Naive thymus-derived CD4-positive, alpha-beta T cell (primary cell): ENCODE measurements around the gene SF1. TPM values are rescaled to one million over a fixed set of nuclear protein-coding genes. Genes with fewer than 3 reads are reported as not detected.
A peak's percentile ranks its signal among the peaks of the same experiment; 100 is the strongest.

Experiments
- ATAC-seq: fragments of 150-1000 bp; cut with Tn5 transposase; 2 replicates; pipeline ENCODE4 v1.10.0; 2021; ENCODE audit warnings: mild to moderate bottlenecking, moderate library complexity
- CTCF ChIA-PET: fragments of 350-600 bp; sonication (Branson Sonifier 250); formaldehyde crosslinking; loops from one replicate; lab custom pipeline; 2021; ENCODE audit warnings: antibody characterized with exemption; lab: Charles Lee
- POLR2A ChIA-PET: fragments of 350-600 bp; sonication (Branson Sonifier 250); formaldehyde crosslinking; loops from one replicate; lab custom pipeline; 2021; ENCODE audit warnings: antibody characterized with exemption, inconsistent platforms; lab: Charles Lee
- DNase-seq, 9 donors: peaks; one replicate each; pipeline versions ENCODE4 v3.0.0 to v3.0.0-alpha.2; 2020 to 2022; ENCODE audit warnings: mixed read lengths in 1 of 9
- H3K27ac ChIP-seq: one replicate; pipeline ENCODE4 v1.7.0; 2013; ENCODE audit warnings: mild to moderate bottlenecking, low read depth, low read length, moderate library complexity
- H3K27me3 ChIP-seq, 2 donors: one replicate each; pipeline ENCODE4 v1.7.0; 2013; ENCODE audit warnings: low read length in 2 of 2, mild to moderate bottlenecking in 2 of 2, moderate library complexity in 2 of 2; ENCODE audit not compliant: control insufficient read depth in 2 of 2, insufficient read depth in 2 of 2
- H3K36me3 ChIP-seq, 3 experiments: 1 replicate in 2 of 3; 2 replicates in 1 of 3; pipeline ENCODE4 v1.7.0; 2013; ENCODE audit warnings: low read length in 3 of 3, mild to moderate bottlenecking in 3 of 3, moderate library complexity in 1 of 3; ENCODE audit not compliant: insufficient read depth in 3 of 3, control insufficient read depth in 2 of 3
- H3K4me1 ChIP-seq, 2 donors: one replicate each; pipeline ENCODE4 v1.7.0; 2013; ENCODE audit warnings: low read length in 2 of 2, mild to moderate bottlenecking in 2 of 2, moderate library complexity in 1 of 2; ENCODE audit not compliant: control insufficient read depth in 2 of 2, insufficient read depth in 2 of 2
- H3K4me3 ChIP-seq: 2 replicates; pipeline ENCODE4 v1.7.0; 2013; ENCODE audit warnings: mild to moderate bottlenecking, low read length
- H3K9me3 ChIP-seq, 3 experiments: 1 replicate in 2 of 3; 2 replicates in 1 of 3; pipeline ENCODE4 v1.7.0; 2013; ENCODE audit warnings: low read length in 3 of 3; ENCODE audit not compliant: control insufficient read depth in 2 of 3
- H3K27ac Mint-ChIP-seq, 9 donors: one replicate each; pipeline ENCODE4 v1.8.0; 2020 to 2022; ENCODE audit warnings: mixed read lengths in 9 of 9, mild to moderate bottlenecking in 8 of 9, moderate library complexity in 5 of 9, inconsistent platforms in 2 of 9
- H3K27me3 Mint-ChIP-seq, 5 donors: one replicate each; pipeline ENCODE4 v1.8.0; 2021 to 2022; ENCODE audit warnings: mixed read lengths in 5 of 5, mild to moderate bottlenecking in 1 of 5
- H3K36me3 Mint-ChIP-seq, 5 donors: one replicate each; pipeline ENCODE4 v1.8.0; 2020 to 2022; ENCODE audit warnings: mixed read lengths in 5 of 5, mild to moderate bottlenecking in 3 of 5, inconsistent platforms in 1 of 5
- H3K4me1 Mint-ChIP-seq, 7 donors: one replicate each; pipeline ENCODE4 v1.8.0; 2020 to 2022; ENCODE audit warnings: mixed read lengths in 7 of 7, mild to moderate bottlenecking in 3 of 7, inconsistent platforms in 1 of 7
- H3K4me3 Mint-ChIP-seq, 10 donors: one replicate each; pipeline ENCODE4 v1.8.0; 2020 to 2022; ENCODE audit warnings: mild to moderate bottlenecking in 10 of 10, mixed read lengths in 10 of 10, moderate library complexity in 6 of 10, inconsistent platforms in 2 of 10
- H3K9me3 Mint-ChIP-seq, 11 donors: one replicate each; pipeline ENCODE4 v1.8.0; 2020 to 2022; ENCODE audit warnings: mixed read lengths in 11 of 11, mild to moderate bottlenecking in 4 of 11, inconsistent platforms in 1 of 11, moderate library complexity in 1 of 11
- intact Hi-C, 2 donors: fragments of 100-400 bp; cut with micrococcal nuclease; formaldehyde crosslinking; loops; one replicate each; pipeline ENCODE4 v1.15.1; 2023
- polyA plus RNA-seq, 2 donors: library from polyadenylated mRNA; unstranded; fragments of 300-500 nt; fragmentation: Illumina TruSeq; gene quantifications; one replicate each; pipeline ENCODE4 v1.2.3, GENCODE V29; 2021
- total RNA-seq, 6 experiments: library from RNA in 5 of 6; stranded (reverse) in 5 of 6; gene quantifications; 1 replicate in 5 of 6; 2 replicates in 1 of 6; pipeline ENCODE4 v1.2.3 and lab custom pipeline; 2021 to 2026

SF1 gene
- total and polyA plus RNA-seq, 7 experiments from 2014 or later: 101 to 1,612 (median 901) TPM

DNA sequence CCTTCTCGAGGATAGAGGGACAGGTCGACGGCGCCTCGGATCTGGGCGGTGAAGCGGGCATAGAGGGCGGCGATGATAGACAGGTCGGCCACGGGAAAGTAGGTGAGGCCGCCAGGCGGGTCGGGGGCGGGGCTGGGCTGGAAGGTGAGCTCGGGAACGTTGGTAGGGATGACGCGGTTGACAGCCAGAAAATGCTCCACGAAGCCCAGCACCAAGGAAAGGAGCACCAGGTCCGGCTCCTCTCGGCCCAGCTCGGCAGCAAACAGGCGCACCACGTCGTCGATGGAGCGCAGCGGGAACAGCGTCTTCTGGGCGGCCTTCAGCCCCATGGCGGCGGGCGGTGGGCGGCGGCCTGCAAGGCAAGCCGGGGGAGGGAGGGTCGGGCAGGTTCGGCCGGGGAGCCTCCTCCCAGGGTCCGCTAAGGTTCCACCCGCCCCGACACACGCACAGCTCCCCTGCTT is 31.5 kb upstream of the SF1 start:
- peaks cover 0 to 37% (median 5%) of the 10 kb centered on the region in 3 experiments for H3K36me3 ChIP-seq
- intact Hi-C loops: loop anchor here (1.0 to 2.0 kb wide), 7 partner anchors 8 to 114 kb away; partner anchors contain the start of genes SF1 (in 2 of the 2), CDC42BPG (in 1 of the 2), PPP2R5B (in 1 of the 2) and RASGRP2 (in 1 of the 2)
- no peaks in the 10 kb centered on the region for H3K9me3 ChIP-seq
- peaks cover 0 to 6% (median 0%) of the 10 kb centered on the region in 5 donors for H3K27me3 Mint-ChIP-seq
- H3K4me1 Mint-ChIP-seq: peaks cover 23 to 34% (median 30%) of the 10 kb centered on the region in 7 donors
- H3K4me3 ChIP-seq: peak overlapping the region; percentile 99
- DNase-seq (peak in 1 of 9 donors; percentile 38), ATAC-seq (peak; percentile 7)
- H3K27ac ChIP-seq: peak overlapping the region; percentile 97
- POLR2A ChIA-PET: interaction anchor here (0.6 to 4.9 kb wide), 8 partner anchors 13 to 290 kb away, joined by 3 to 56 read pairs (median 4); partner anchors contain the start of genes MAJIN, RASGRP2 and SF1
- H3K27ac Mint-ChIP-seq: peak overlapping the region; percentile 80 to 97 (median 92)
- H3K4me3 Mint-ChIP-seq: peak overlapping the region; percentile 91 to 98 (median 96)
- no peaks in the 10 kb centered on the region for H3K9me3 Mint-ChIP-seq
- CTCF ChIA-PET: interaction anchor here (0.6 to 2.0 kb wide), 3 partner anchors 34 to 518 kb away, joined by 3 to 10 read pairs (median 3); partner anchors contain the start of gene CDC42BPG
- peaks cover 7 to 11% of the 10 kb centered on the region in 2 donors for H3K4me1 ChIP-seq
- H3K36me3 Mint-ChIP-seq: peaks cover 4 to 17% (median 6%) of the 10 kb centered on the region in 5 donors
- no peaks in the 10 kb centered on the region for H3K27me3 ChIP-seq

DNA sequence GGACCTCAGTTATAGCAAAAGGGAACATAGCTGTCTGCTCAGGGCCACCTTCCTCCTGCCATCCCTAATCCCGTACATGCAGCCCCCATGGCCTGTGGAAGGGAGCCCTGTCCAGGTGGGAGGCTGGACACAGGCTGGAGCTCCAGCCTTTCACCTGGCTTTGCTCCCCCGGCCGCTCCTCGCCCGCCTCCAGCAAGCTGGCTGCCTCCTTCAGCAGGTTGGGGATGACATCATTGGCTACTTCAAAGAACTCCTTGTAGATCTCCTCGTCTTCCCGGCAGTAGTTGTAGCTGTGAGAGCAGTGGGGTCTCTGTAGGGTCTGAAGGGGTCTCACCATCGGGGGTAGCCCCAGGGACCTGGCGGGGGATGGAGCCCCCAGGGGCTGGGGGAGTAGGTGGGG is 27.1 kb upstream of the SF1 start:
- ChIA-PET POLR2A (interaction anchor here (0.6 to 12.0 kb wide), 2 partner anchors 19 to 29 kb away, joined by 3 to 125 read pairs; partner anchors contain the start of gene SF1), CTCF (interaction anchor here (1.5 kb wide), 1 partner anchor 12 kb away, joined by 4 read pairs; no protein-coding TSS in a partner anchor)
- no peaks in the 10 kb centered on the region for H3K9me3 ChIP-seq
- ATAC-seq (no peak), DNase-seq (no peak)
- Mint-ChIP-seq H3K4me3 (peak overlapping the region in 3 of 10 donors; percentile 7 to 25 (median 12)), H3K9me3 (no peaks in the 10 kb centered on the region), H3K4me1 (peaks cover 34 to 48% (median 36%) of the 10 kb centered on the region in 7 donors), H3K27me3 (no peaks in the 10 kb centered on the region), H3K27ac (peak overlapping the region in 2 of 9 donors; percentile 12 to 36), H3K36me3 (peaks cover 4 to 17% (median 6%) of the 10 kb centered on the region in 5 donors)
- H3K36me3 ChIP-seq: peaks cover 0 to 49% (median 5%) of the 10 kb centered on the region in 3 experiments
- H3K4me1 ChIP-seq: peaks cover 16 to 31% of the 10 kb centered on the region in 2 donors
- no peaks in the 10 kb centered on the region for H3K27me3 ChIP-seq
- H3K27ac ChIP-seq: no peak overlapping the region
- H3K4me3 ChIP-seq: no peak overlapping the region
- intact Hi-C loops: no loop called here

DNA sequence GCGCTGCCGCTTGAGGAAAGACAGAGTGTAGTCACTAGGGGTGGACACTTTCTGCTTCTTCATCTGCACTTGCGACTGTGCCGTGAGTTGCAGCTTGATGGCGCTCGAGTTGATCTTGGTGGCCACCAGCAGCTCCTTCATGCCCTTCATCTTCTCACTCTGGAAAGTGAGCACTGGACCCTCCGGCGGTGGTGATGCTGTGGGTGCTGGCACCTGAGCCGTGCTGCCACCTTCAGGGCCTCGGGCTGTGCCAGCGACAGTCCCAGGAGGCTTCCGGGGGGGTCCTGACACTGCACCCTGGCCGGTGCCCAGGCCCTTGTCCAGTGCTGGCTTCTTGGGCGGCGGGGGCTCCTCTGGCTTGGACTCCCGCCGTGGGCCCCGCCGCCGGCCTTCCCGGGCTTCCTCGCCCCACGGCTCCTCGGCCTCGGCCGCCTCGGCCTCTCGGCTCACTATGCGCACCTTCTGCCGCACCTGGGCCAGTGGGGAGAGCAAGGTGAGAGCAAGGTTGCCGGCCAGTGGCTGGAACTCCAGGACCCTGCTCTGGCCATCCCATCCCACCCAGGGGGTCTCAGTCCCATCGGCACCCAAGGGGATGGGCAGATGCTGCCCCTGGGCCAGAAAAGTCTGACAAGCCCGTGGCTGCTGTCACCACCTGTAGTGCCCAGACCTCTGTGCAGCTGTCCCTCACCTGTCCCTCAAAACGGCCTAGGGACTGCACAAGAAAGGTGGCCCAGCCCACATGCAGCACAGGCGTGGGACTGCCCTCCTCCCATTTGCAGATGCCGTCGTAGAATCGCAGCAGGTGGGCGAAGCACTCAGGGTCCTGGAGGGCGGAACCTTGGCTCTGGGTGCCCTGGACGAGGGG is 26.2 kb upstream of the SF1 start:
- Mint-ChIP-seq H3K9me3 (no peaks in the 10 kb centered on the region), H3K27me3 (no peaks in the 10 kb centered on the region), H3K27ac (peak overlapping the region in 7 of 9 donors; percentile 82 to 97 (median 95)), H3K36me3 (peaks cover 5 to 18% (median 6%) of the 10 kb centered on the region in 5 donors), H3K4me3 (peak overlapping the region; percentile 85 to 92 (median 88)), H3K4me1 (peaks cover 27 to 44% (median 34%) of the 10 kb centered on the region in 7 donors)
- H3K4me3 ChIP-seq: no peak overlapping the region
- ATAC-seq (no peak), DNase-seq (no peak)
- H3K36me3 ChIP-seq: peaks cover 0 to 54% (median 5%) of the 10 kb centered on the region in 3 experiments
- H3K27ac ChIP-seq: peak overlapping the region; percentile 98
- ChIA-PET POLR2A (interaction anchor here (0.6 to 12.0 kb wide), 9 partner anchors 16 to 565 kb away, joined by 3 to 125 read pairs (median 4); partner anchors contain the start of genes RASGRP2 and SF1), CTCF (interaction anchor here (1.5 kb wide), 1 partner anchor 11 kb away, joined by 4 read pairs; no protein-coding TSS in a partner anchor)
- no peaks in the 10 kb centered on the region for H3K27me3 ChIP-seq
- H3K9me3 ChIP-seq: no peaks in the 10 kb centered on the region
- H3K4me1 ChIP-seq: peaks cover 14 to 31% of the 10 kb centered on the region in 2 donors
- intact Hi-C loops: loop anchor here in 1 of 2 donors (5.0 kb wide), 1 partner anchor 73 kb away; the partner anchor contains the start of gene EHD1

DNA sequence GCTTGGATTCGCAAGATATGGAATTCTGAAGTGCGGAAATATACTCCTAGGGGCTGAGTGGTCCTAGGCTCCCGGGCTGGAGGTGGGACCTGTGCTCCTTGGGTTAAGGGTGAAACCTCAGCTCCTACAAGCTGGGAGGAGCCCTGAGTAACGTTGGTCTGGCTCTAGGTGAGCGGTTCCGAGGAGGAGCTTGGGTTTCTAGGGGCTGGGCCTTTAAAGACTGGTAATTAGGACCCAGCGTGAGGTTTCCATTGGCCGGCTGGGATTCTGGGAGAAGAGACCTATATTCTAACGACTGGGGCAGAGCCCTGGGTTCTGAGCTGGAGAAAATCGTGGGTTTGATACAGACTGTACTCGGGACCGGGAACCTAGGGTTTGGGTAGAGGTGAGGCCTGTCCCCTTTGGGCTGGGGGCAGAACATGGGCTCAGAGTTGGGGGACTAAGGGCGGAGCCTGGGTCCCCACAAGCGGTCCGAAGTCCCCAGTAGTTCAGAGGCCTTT is 25.6 kb upstream of the SF1 start:
- Mint-ChIP-seq H3K36me3 (peaks cover 5 to 21% (median 7%) of the 10 kb centered on the region in 5 donors), H3K4me3 (peak overlapping the region; percentile 85 to 92 (median 88)), H3K9me3 (no peaks in the 10 kb centered on the region), H3K27me3 (no peaks in the 10 kb centered on the region), H3K27ac (peak overlapping the region; percentile 82 to 97 (median 95)), H3K4me1 (peaks cover 25 to 41% (median 31%) of the 10 kb centered on the region in 7 donors)
- POLR2A ChIA-PET: interaction anchor here (0.6 to 12.0 kb wide), 14 partner anchors 10 to 566 kb away, joined by 3 to 125 read pairs (median 4); partner anchors contain the start of genes RASGRP2 and SF1
- no peaks in the 10 kb centered on the region for H3K9me3 ChIP-seq
- H3K27me3 ChIP-seq: no peaks in the 10 kb centered on the region
- ATAC-seq: no peak
- CTCF ChIA-PET: interaction anchor here (1.1 kb wide), 1 partner anchor 29 kb away, joined by 3 read pairs; no protein-coding TSS in a partner anchor
- H3K36me3 ChIP-seq: peaks cover 0 to 61% (median 5%) of the 10 kb centered on the region in 3 experiments
- H3K27ac ChIP-seq: peak overlapping the region; percentile 98
- DNase-seq: no peak
- peaks cover 9 to 24% of the 10 kb centered on the region in 2 donors for H3K4me1 ChIP-seq
- intact Hi-C loops: loop anchor here (1.0 to 5.0 kb wide), 7 partner anchors 25 to 313 kb away; partner anchors contain the start of genes EHD1 (in 1 of the 2), SF1 (in 1 of the 2) and ZNHIT2 (in 1 of the 2)
- H3K4me3 ChIP-seq: peak overlapping the region; percentile 91

DNA sequence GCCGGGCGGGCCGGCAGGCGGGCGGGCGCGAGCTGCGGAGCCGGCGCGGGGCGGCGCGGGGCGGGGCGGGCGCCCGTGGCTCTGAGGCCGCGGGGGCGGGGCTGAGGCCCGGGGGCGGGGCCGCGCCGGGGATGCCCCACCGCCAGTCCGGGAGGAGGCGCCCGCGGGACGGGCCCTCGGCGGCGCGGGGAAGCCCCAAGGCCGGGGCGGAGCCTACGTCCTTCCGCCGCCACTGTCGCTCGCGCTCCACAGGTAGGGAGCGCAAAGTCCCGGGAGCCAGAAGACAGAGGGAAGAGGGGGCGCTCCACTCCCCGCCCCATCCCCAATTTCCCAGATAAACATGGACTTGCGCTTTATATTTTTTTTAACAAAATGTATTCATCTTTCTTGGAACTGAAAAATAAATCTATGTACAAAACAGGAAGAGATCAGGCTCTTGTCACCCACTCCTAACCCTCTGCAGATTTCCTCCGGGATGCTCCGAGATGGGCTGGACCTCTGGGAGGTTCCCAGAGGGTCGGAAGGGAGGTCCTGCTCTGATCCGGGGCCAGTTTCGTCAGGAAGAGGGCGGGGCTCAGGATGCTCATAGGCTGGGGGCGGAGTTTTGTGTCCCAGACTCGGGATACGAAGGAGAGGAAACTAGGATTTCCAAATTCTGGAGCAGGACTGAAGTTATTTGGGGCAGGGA is 25.0 kb upstream of the SF1 start, which contains the start of gene MAP4K2:
Gene MAP4K2, minus strand, starts transcription at position 57 of the 688 bp plus-strand sequence. CDS start 65 bp downstream, outside the sequence.
- H3K36me3 Mint-ChIP-seq: peaks cover 5 to 22% (median 10%) of the 10 kb centered on the region in 5 donors
- POLR2A ChIA-PET: interaction anchor here (0.7 to 12.0 kb wide), 15 partner anchors 9 to 1963 kb away, joined by 3 to 125 read pairs (median 6); partner anchors contain the start of genes RASGRP2 and SF1

More for the DNA sequence above, 25.0 kb upstream of the SF1 start, which contains the start of gene MAP4K2:
- DNase-seq (peak; percentile 80 to 96 (median 87)), ATAC-seq (peak; percentile 98)
- Histone ChIP-seq H3K27me3 (no peaks in the 10 kb centered on the region), H3K27ac (peak within 1 kb of the TSS; percentile 98), H3K9me3 (no peaks in the 10 kb centered on the region), H3K4me1 (peaks cover 9 to 23% of the 10 kb centered on the region in 2 donors), H3K4me3 (peak within 1 kb of the TSS; percentile 91), H3K36me3 (peaks cover 0 to 67% (median 5%) of the 10 kb centered on the region in 3 experiments)
- Mint-ChIP-seq H3K9me3 (no peaks in the 10 kb centered on the region), H3K27me3 (no peaks in the 10 kb centered on the region), H3K27ac (peak within 1 kb of the TSS; percentile 82 to 97 (median 95)), H3K4me3 (peak within 1 kb of the TSS; percentile 85 to 92 (median 88)), H3K4me1 (peaks cover 27 to 43% (median 32%) of the 10 kb centered on the region in 7 donors)
- CTCF ChIA-PET: interaction anchor here (0.9 to 1.7 kb wide), 6 partner anchors 22 to 59 kb away, joined by 3 to 6 read pairs (median 3); partner anchors contain the start of genes CDC42BPG and RASGRP2
- intact Hi-C loops: loop anchor here (1.0 to 5.0 kb wide), 7 partner anchors 24 to 314 kb away; partner anchors contain the start of genes EHD1 (in 1 of the 2), SF1 (in 1 of the 2) and ZNHIT2 (in 1 of the 2)
